Peyer's patch (tissue), 4 donors: Measurements from ENCODE around the gene ADAR.

Source experiments
- CTCF ChIP-seq, 6 experiments: fragments of 450-650 bp in 4 of 6; fragments of 200-600 bp in 2 of 6; sonication (generic) in 1 of 6; IDR thresholded peaks; one replicate each; pipeline ENCODE4 v1.5.1; 2017 to 2019; ENCODE audit warnings: antibody characterized with exemption in 6 of 6, mild to moderate bottlenecking in 3 of 6, moderate library complexity in 1 of 6
- POLR2A ChIP-seq, 2 donors: fragments of 450-650 bp; IDR thresholded peaks; one replicate each; pipeline ENCODE4 v1.5.1; 2017; ENCODE audit warnings: antibody characterized with exemption in 2 of 2, mild to moderate bottlenecking in 2 of 2, moderate library complexity in 2 of 2

DNA sequence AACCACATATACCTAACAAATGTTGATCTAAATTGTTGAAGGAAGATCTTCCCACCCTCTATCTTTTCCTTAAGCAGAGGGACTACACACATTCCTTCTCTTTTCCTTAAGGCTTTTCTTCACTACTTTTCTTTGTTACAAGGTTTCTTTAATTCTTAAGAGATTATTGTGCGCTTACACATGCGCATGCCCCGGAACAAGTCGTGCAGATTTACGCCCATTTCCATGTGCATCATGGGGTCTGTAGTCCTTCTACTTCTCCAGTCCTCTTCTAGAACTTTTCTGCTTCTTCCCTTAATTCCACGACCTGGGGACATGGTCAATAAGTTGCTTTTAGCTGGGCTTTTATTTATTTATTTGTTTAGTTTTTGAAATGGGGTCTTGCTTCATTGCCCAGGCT is 42.1 kb downstream of the ADAR start:
- TF ChIP-seq CTCF (IDR thresholded peaks at IDR 0.05) (no peak), POLR2A (IDR thresholded peaks at IDR 0.05) (no peak)
